HG02981 (cell line): ENCODE measurements around the gene PLOD2.

Experiments used
- ATAC-seq: cut with Tn5 transposase; IDR thresholded peaks from one replicate; pipeline ENCODE4 v1.9.1; 2021; ENCODE audit warnings: mild to moderate bottlenecking, moderate library complexity; ENCODE audit not compliant: unreplicated experiment

Gene PLOD2

DNA sequence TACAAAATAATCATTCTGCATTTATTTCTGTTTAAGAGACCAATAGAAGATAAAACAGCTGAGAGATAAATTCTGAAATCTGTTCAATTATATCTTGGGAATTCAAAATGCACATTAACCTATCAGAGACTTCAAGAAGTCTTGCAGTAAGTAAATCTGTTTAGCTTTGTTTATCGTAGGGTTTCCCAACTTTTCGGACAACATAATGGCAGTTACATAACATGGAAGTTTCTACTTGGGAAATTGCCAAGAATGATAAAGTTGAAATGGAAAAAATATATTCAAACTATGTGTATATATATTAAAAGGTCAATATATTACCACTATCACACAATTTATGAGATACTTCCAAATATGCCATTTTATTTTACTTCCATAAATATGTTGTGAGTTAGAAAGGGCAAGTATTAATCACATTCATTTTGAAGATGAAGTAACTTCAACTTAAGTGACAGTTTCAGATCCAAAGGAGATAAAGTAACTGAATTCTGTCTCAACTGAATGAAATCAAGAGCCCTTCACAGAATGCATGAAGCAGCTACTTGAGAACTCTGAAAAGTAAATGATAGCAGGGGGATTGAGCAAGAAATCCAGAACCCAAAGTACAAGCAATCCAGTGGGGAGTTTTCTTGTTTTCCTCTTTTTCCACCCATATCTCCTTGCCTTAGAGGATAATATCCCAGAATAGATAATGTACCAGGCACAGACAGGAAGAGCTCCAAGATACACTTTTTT lies 108.8 kb downstream of the PLOD2 start:
- no peak for ATAC-seq

DNA sequence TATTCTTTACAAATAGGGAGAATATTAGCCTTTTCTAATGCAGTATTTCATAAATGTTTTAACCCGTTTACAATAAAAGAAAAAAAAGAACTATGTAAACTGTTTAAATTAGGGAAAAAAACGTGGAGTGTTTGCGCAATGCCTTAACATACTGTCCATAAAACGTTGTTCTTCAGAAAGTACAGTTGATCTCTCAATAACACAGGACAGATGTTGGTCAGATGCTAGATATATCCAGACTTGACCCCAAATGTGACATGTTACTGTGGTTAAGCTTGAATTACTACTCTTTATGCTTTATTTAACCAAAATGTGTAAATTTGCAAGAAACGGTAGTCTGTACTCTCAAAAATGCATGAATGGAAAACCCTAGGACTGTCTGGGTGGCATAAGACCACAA lies 110.3 kb downstream of the PLOD2 start:
- no peak for ATAC-seq

- no peak for ATAC-seq
Observed at GRCh38 chr3:146047485-146047884, 113.5 kb downstream of the PLOD2 start.

DNA sequence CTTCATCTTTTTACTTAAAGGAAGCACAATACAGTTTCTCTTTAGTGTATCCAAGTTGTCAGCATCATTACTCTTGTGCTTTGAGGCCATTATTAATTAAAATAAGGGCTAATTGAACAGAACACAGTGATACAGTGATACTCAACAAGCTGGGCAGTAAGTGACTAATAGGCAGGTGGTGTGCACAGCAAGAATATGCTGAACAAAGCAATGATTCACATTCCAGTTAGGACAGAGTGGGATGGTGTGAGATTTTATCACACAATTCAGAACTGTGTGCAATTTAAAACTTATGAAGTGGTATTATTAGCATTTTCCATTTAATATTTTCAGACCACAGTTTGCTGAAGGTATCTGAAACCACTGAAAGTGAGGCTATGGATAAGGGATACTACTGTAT lies 116.9 kb downstream of the PLOD2 start:
- ATAC-seq = no peak

DNA sequence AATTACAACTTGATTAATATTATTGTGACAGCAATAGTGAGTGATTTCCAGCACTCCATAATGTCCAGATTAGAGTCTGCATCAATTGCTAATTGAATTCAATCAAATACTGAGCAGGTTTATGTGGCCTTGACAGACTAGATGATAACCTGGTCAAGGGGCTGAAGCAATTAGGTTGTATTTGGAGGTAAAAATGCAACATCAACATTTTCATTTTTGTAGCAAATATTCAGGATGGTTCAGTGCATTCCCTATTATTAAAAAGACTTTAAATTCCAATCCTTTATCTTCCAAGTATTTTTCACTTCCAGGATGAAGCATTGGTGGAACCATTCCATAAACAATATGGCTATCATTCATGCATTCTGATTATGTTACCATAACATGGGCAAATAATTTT lies 120.4 kb downstream of the PLOD2 start:
- no peak for ATAC-seq

- no peak for ATAC-seq
Observed at GRCh38 chr3:146037697-146038096, 123.3 kb downstream of the PLOD2 start.

- ATAC-seq = no peak
Observed at GRCh38 chr3:146036281-146036680, 124.7 kb downstream of the PLOD2 start.

DNA sequence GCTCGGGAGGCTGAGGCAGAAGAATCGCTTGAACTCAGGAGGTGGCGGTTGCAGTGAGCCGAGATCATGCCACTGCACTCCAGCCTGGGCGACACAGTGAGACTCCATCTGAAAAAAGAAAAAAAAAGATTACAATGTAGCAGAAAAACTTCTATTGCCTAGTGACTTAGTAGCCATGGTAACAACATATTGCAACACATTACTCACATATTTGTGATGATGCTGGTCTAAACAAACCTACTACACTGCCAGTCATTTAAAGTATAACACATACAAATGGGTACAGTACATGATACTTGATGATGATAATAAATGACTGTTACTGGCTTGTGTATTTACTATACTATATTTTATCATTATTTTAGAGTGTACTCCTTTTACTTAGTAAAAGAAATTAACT lies 125.6 kb downstream of the PLOD2 start:
- no peak for ATAC-seq

DNA sequence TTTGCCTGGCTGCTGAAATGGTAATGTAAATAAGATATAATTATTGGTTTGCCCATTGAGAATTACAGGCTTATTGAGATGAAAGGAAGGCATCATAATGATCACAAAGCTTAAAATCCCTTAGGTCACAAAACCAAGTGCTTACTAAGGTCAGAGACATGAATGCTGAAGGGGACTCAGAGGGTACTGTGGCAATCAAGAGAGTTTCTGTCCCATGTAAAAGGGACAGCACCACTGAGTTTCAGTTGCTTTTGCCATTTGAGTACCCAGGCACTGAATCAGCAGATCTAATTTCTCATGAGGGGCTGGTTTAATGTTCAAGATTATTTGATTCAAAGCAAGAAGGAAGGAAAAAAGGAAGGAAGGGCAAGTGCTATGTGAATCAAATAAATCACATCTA lies 127.0 kb downstream of the PLOD2 start:
- ATAC-seq = no peak

- ATAC-seq = no peak
Observed at GRCh38 chr3:146026547-146026946, 134.4 kb downstream of the PLOD2 start.

- no peak for ATAC-seq
Observed at GRCh38 chr3:146024260-146024659, 136.7 kb downstream of the PLOD2 start.

DNA sequence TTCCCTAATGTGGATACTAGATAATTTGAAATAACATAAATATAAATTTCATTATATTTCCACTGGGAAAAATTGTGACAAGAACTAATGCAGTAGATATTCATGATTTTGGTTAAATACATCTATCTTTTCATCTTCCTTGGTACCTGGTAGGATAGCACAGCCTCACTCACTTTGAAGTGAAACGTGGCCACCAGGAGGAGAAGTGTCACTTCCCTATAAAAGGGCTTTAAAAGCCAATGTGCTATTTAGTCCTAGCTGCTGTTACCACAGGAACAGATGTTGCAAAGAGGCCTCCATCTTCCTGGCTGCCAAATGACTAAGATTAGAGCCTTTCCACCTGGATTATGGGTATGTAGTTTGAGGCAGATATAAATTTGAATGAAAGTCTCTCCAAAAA lies 140.0 kb downstream of the PLOD2 start:
- no peak for ATAC-seq

DNA sequence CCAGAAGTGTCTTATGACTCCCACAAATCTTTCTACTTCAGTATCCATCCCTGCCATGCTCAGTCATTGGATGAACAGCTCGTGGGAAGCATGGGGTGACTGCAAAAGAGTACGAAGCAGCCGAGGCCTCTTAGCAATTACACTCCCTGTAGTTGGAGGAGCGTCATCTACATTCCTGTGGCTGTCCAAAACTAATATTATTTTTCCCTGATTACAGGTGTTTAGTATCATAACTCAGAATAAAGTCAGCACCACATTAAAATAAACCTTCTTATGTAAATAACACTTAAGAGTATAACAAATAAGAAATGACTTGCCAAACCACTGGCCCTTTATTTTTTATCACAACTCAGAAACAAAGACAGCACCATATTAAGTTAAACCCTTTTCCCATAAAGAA lies 141.5 kb downstream of the PLOD2 start:
- no peak for ATAC-seq
